ENCODE data around the gene ACKR4.
"Not testable (repeated sequence)": the region's sequence is repeated elsewhere in the genome, so short reads cannot be mapped to it uniquely, and the experiment has no call there.

Gene ACKR4

DNA sequence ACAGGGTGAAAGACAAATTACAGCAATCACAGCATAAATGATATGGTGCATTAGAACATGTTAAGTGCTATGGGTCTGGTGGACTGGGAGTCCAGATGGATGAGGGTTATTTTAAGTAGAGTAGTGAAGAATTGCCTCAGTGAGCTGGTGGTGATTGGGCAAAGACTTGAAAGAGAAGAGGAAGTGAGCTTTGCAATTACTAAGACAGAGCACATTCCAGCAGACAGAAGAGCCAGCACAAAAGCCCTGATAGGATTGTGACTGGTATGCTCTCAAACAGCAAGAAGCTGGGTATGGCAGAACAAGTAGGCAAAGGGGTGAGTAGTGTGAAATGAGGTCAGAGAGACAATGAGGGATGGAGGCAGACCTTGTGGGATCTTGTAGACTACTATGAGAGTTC, 2.1 kb upstream of the ACKR4 start:
- no peak for DNase-seq

DNA sequence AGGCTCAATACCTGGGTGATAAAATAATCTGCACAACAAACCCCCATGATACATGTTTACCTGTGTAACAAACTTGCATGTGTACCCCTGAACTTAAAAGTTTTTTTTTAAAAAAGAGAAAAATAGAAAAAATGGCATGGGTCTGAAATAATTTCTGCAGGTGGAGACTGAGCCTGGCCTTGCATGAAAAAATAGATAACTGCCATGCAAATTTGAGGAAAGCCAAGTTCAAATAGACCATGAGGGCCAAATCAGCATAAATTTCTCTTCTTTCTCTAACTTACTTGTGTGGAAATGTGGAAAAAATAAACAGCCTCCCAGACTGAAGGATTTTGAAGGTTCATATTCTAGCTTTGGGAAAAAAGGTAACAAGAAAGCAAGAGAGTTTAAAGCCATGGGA, 744 bp upstream of the ACKR4 start:
- DNase-seq = no peak

DNA sequence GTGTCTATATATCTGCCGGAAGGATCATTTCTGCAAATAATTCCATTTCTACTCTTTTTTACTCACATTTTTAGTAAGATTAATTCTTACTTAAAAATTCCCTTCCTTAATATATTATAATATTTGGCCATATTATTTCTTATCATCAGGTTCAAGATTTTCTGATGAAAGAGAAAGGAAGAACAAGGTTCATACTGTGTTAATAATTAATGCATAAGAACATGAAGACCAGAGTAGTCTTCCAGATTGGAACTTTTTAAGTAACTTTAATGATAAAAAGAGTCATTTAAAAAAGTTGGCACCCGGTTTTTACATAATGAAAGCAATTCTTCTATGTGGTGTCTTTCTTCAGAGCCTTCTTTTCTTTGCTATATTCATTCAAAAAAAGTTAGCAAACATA, 590 bp downstream of the ACKR4 start:
- no peak for DNase-seq

DNA sequence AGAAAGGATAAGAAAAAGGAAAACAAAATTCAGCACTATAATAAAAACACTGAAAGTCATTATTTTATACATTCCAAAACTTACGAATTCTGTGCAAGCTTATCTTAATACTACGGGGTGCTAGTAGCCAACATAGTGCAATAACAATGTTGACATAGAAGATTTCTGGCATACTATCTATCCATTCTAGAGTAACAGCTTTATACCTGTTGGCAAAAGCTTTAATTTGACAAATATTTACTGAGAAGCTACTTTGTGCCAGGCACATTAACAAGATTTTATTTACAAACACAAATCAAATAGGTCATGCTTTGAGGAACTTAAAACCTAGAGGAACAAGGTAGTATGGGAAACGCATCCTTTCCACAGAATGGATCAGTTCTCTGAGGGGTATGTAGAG, 1.1 kb downstream of the ACKR4 start:
- no peak for DNase-seq

DNA sequence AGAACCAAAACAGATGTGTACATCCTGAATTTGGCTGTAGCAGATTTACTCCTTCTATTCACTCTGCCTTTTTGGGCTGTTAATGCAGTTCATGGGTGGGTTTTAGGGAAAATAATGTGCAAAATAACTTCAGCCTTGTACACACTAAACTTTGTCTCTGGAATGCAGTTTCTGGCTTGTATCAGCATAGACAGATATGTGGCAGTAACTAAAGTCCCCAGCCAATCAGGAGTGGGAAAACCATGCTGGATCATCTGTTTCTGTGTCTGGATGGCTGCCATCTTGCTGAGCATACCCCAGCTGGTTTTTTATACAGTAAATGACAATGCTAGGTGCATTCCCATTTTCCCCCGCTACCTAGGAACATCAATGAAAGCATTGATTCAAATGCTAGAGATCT, 3.5 kb downstream of the ACKR4 start:
- not testable (repeated sequence) for DNase-seq

DNA sequence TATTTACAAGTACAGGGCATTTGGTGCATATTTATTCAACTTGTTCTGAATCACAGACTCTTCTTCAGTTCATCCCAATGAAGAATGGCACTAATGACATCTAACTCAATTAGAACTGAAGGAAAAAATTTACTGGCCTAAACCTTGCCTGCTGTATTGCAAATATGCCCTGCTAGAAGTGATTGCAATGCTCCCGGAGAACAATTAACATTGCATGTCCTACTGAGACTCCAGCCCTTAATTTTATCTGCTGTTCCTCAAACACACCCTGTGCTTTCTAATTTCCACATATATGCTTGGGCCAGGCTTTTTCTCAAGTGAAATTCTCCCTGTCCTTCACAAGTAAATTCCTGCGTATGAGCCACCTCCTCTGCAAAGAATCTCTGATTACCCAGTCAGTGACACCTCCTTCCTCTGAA, 8.3 kb downstream of the ACKR4 start:
- no peak for DNase-seq

DNA sequence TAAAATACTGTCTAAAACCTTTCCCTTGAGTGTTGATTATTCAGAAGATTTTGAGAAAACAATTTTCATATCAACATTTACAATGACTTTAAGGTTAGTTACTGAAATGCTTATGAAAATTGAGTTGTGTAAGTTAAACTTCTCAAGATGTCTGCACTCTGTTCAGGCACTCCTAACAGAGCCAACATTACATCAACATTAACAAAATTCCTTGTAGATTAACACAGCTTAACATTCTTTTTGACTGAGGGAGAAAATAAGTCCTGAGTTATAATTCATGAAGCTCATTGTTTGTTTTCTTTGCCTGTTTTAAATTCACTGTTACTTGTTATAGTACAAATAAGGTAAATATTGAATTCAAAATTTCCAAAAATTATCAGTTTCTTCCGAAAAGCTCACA, 9.0 kb downstream of the ACKR4 start:
- no peak for DNase-seq

DNA sequence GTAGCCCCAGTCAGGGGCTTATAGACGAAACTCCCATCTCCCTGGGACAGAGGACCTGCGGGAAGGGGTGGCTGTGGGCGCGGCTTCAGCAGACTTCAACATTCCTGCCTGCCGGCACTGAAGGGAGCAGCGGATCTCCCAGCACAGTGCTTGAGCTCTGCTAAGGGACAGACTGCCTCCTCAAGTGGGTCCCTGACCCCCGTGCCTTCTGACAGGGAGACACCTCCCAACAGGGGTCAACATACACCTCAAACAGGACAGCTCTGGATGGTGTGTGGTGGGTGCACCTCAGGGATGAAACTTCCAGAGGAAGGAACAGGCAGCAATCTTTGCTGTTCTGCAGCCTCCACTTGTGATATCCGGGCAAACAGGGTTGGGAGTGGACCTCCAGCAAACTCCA, 9.6 kb downstream of the ACKR4 start:
- DNase-seq = not testable (repeated sequence)

DNA sequence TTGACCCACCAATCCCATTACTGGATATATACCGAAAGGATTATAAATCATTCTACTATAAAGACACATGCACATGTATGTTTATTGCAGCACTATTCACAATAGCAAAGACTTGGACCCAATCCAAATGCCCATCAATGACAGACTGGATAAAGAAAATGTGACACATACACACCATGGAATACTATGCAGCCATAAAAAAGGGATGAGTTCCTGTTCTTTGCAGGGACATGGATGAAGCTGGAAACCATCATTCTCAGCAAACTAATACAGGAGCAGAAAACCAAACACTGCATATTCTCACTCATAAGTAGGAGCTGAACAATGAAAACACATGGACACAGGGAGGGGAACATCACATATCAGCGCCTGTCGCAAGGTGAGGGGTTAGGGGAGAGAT, 18.2 kb downstream of the ACKR4 start:
- not testable (repeated sequence) for DNase-seq

DNA sequence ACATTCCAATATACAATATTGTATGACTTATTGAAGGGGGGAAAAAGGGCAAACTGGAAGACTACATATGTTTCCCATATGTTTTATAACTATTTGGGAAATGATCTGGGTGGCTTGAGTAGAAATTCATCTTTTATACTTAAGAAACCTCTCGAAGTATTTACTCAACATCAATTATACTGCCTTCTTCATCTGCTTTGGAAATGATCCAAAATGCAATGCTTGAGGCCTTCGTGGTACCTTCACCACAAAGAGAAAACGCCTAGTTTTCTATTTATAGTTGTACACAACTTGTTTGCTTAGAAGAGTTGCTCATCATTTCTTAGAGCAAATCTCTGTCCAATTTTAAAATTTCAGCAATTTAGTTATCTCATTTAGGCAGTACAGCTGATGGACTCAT, 18.8 kb downstream of the ACKR4 start:
- no peak for DNase-seq

DNA sequence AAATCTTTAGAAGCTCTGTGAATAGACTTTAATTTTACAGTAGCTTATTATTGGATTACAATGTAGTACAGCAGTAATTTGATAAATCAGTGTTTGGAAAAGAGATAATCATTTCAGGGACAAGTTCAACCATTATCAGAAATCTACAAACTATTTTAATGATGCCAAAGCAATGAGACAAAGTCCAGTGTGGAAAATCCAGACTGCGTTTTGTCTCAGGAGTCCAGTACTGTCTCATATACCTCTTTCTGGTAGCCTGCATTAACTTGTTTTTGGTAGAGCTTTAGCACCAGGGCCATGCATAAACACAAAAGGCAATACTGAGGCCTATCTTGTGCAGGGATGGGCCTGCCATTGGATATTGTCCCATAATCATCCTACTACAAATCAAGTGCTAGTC, 19.7 kb downstream of the ACKR4 start:
- no peak for DNase-seq

DNA sequence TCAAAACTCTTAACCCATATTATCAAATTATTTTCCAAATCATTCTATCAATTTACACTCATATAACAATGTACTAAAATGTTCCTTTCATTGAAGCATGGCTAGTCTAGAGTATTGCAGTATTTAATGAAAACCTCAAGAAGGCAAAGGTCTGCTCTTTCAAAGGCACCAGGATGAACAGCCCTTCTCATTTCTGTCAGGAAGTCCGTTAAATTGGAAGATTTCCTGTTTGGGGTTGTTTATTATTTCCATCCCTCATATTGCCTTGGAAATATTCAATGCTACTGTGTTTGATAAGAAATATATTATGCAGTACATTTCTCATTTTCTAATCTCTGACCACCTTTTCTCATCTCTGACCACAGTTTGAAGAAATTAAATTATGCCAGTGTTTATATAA, 25.1 kb downstream of the ACKR4 start:
- no peak for DNase-seq

DNA sequence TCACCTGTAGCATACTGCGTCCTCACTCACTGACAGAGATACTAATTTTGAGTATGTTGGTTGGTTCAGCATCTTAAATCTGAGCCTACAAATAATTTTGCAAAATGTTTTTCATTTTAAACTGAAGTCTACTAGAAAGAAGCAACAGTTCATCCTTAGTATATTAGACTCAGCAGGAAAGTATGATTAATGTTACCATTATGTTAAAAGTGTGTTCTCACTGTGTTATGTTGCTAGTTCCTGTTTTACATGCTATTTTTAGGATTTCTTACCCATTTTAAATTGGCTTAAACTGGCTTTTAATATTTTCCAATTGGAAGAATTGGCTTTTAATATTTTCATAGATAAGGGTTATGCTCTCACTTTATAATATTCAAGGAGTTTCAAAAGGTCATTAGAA, 25.7 kb downstream of the ACKR4 start:
- no peak for DNase-seq

DNA sequence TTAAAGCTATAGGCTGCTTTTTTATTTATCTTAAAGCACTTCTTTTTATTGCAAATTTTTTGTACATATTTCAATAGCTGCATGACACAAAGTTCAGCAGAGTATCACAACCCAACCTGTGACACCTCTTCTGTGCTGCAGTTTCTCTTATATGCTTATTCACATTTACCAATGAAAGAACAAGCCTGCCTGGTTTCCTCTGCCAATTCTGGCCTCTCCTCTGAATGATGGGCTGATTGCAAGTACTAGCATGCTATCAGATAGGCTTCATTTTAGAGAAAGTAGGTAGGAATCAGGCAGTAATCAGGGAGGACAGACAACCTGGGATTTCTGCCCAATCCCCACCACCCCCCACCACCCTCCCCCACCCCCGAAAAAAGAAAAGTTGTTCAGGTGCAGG, 26.6 kb downstream of the ACKR4 start:
- no peak for DNase-seq

DNA sequence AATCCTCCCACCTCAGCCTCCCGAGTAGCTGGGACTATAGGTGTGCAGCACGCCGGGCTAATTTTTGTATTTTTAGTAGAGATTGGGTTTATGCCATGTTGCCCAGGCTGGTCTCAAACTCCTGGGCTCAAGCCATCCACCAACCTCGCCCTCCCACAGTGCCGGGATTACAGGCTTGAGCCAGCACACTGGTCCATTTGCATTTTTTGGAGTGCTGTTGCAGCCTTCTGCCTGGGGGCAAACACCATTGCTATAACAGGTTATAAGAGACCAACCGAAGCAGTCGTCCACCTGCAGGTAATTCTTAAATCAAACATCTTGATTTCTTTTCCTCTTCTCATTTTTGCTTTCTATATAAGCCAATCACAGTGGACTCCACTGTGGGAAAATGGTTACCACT, 27.7 kb downstream of the ACKR4 start:
- DNase-seq = no peak

DNA sequence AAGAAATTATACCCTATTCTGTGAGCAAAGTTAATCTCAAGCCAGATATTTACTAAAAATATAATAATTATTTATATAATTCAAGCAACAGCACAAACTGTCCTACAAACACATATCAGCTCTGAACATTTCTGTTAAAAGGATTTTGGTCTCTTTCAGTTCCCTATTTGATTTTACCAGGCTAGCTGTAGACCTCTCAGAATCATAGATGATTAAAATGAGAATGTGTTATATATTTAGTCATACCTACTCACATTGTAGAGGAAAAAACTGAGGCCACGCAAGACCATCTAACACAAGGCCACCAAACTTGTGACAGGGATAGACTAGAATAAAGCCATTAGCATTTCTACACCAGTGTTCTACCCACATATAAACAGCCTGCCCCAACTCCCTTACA, 28.5 kb downstream of the ACKR4 start:
- no peak for DNase-seq

DNA sequence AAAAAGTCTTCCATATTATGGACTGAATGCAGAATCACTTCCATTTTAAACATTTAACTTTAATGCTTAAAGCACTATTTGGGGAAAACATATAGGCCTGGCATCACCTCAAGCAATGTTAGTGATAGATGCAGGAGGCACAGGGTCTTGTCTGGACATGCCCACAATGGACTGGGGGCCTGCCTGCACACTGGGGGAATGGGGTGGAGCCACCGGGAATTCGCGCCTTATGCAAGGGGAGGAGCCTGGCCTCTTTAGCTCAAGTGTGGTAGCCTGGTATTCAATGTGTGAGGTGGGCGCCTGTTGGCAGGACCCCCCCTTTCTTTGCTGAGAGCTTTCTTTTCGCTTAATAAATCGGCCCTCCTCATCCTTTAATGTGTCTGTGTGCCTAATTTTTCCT, 29.9 kb downstream of the ACKR4 start:
- no peak for DNase-seq

DNA sequence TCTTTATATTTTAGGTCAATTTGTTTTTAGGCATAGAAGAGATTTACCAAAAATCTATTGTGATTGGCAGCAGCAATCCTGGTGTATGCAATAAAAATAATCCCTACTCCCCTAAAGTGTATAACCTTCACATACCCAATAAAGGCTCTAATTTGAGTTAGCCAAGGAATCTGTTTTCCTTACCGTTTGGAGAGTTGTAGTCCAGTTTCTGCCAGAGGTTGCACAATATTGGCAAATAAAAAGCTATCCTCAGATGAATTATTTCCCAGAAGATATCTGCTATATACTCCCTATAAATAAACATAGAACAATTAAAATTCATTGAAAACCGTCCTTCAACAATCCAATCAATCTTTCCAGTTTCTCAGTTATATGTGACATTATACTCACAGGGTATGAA, 31.1 kb downstream of the ACKR4 start:
- no peak for DNase-seq

DNA sequence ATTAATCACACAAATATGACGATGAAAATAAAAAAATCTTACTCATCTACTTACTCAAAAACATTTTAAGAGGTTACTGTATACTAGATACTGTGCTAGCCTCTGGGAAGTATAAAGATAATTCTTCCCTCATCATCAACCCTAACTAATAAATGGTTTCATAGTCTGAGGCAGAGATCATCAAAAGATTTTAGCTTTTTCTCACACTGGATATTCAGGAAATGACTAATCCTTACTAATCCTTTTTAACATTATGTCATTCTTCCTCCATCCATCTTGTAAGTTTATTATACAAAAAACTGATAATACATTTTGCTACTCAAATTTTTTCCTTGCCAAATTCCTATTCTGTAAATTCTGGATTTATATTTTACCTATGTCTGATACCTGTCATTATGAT, 32.9 kb downstream of the ACKR4 start:
- DNase-seq = no peak

DNA sequence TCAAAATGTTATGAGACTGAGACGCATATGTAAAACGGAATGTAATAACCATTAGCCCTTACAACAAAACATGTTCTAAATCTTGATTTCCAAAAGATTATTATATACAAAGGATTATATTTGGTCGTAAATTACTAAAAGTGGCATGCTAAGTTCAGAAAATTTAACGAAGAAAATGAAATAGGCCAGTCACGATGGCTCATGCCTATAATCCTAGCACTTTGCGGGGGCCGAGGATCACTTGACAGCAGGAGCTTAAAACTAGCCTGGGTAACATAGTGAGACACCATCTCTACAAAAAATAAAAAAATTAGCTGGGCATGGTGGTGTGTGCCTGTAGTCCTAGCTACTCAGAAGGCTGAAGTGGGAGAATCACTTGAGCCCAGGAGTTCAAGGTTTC, 33.5 kb downstream of the ACKR4 start:
- no peak for DNase-seq

DNA sequence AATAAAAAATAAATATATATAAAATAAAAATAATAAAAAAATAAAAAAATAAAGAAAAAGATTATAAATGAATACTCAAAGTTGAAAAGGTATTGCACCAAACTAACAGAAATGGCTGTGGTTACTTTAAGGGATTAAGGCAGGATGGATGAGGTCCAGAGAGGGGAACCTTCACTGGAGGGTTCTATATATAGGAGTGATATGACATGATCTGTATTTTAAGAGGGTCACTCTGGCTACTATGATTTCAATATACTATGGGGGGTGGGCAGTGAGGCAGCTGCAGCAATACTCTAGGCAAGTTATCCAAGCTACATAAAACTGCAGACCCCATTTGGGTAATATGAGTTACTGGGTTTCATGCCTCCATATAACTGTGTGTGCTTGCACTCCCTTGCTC, 38.0 kb downstream of the ACKR4 start:
- no peak for DNase-seq

DNA sequence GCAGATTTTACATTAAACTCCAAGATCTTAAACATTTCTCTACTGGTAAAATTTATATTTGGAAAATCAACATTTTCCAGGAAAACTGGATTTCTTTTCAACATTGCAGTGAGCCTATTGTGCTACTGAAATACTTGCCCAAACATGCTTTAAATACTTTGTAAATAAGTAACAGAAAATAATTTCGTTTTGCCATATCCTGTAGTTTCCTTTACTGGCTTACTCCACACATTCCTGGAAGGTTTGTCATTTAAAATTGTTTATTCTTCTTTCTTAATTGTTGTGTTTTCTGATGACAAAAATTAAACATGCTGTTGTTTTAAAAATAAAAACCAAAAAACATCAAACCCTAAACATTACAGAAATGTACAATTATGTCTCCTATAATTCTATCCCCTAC, 40.5 kb downstream of the ACKR4 start:
- no peak for DNase-seq

DNA sequence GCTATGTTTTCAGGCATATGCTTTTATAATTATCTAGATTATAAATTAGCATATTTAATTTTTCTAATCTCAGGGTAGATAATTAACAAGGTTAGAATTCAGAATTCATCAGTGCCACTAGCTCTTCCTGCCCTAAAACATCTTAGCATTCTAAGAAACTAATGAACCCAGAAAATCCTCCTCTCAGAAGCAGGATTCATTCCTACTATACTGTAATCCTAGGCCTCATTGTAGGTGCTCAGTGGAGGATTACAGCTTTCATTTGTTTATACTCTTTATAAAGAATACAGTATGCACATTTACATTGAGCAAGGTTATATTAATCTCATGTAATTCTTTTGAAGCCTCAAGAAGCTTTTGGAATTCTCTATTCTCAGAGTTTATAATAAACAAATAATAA, 41.6 kb downstream of the ACKR4 start:
- no peak for DNase-seq

DNA sequence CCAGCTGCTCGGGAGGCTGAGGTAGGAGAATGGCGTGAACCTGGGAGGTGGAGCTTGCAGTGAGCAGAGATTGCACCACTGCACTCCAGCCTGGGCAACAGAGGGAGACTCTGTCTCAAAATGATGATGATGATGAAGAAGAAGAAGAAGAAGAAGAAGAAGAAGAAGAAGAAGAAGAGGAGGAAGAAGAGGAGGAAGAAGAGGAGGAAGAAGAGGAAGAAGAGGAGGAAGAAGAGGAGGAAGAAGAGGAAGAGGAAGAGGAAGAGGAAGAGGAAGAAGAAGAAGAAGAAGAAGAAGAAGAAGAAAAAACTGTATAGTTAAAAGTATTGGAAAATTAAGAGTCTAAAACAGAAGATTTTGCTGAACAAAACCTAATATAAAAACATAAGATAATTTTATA, 44.4 kb downstream of the ACKR4 start:
- DNase-seq = not testable (repeated sequence)

DNA sequence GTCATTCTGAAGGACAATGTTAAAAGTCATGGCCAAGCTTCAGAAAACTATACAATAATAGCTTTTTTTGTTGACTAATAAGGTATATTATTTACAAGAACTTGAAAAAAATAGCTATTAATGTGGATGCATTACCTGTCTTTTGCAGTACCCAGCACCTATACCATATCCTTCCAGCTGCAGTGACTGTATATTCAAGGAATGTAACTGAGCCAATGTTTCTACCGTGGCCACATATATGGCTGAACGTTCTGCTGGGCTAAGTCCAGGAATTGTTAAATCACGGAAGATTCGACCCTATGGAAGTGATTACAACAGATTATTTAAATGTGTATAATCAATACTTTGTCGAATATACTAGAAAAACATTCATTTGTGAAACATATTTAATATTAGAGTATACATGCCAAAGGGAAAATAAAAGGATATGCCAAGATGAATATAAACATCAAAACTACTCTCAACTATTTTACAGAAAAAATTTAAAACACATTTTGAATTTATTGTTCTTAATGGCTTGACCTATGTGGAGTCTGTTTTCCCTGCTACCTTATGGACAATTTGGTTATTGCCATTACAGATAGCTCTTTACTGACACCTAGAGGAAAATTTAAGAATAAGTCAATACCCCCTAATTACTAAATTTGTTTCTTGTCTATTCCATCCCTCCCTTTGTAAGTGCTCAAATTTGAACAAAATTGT, 44.9 kb downstream of the ACKR4 start:
- peak; percentile 34 for DNase-seq

DNA sequence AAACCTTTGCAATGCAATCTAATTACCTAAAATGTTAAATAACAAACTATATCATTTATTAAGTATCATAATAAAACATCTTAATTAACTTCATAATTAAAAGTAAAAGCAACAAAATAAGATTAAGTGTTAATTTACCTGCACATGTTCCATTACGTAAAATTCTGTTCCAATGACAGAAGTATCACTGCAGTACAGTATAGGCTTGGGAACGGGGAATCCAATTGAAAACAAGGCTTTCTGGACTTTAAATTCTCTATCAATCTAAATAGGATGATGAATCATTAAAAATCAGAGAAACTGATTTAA, 45.4 kb downstream of the ACKR4 start:
- DNase-seq = no peak

Measured in DMS79 (cell line).